H7 (cell line): ENCODE measurements around the gene TTBK1. TPM values are rescaled to one million over a fixed set of nuclear protein-coding genes. Genes with fewer than 3 reads are reported as not detected.

Source experiments
- DNase-seq: peaks from one replicate; pipeline ENCODE4 v3.0.0; 2012
- H3K27me3 ChIP-seq: 2 replicates; pipeline ENCODE4 v1.6.0; 2011; ENCODE audit warnings: mild to moderate bottlenecking, low read length; ENCODE audit not compliant: control insufficient read depth, insufficient read depth
- H3K36me3 ChIP-seq: replicated peaks from 2 replicates; pipeline ENCODE4 v1.5.1; 2011; ENCODE audit warnings: low read length; ENCODE audit not compliant: control insufficient read depth, insufficient read depth
- H3K4me3 ChIP-seq: 2 replicates; pipeline ENCODE4 v1.5.1; 2011; ENCODE audit warnings: low read depth, mild to moderate bottlenecking, control low read depth, low read length, moderate library complexity; ENCODE audit not compliant: insufficient read depth
- total RNA-seq: library from RNA; depleted of rRNA; stranded (reverse); fragments of >200 nt; shearing (Covaris generic); gene quantifications from 2 replicates; pipeline ENCODE4 v1.2.3, GENCODE V29; 2014

The TTBK1 gene
- total RNA-seq, 1 experiment from 2014 or later: not detected

- peak; percentile 49 for DNase-seq
- Histone ChIP-seq H3K4me3 (no peak overlapping the region), H3K27me3 (peaks cover 13% of the 10 kb centered on the region), H3K36me3 (no peaks in the 10 kb centered on the region)
These were observed 11.6 kb downstream of the TTBK1 start for GRCh38 chr6:43254846-43255245.

DNA sequence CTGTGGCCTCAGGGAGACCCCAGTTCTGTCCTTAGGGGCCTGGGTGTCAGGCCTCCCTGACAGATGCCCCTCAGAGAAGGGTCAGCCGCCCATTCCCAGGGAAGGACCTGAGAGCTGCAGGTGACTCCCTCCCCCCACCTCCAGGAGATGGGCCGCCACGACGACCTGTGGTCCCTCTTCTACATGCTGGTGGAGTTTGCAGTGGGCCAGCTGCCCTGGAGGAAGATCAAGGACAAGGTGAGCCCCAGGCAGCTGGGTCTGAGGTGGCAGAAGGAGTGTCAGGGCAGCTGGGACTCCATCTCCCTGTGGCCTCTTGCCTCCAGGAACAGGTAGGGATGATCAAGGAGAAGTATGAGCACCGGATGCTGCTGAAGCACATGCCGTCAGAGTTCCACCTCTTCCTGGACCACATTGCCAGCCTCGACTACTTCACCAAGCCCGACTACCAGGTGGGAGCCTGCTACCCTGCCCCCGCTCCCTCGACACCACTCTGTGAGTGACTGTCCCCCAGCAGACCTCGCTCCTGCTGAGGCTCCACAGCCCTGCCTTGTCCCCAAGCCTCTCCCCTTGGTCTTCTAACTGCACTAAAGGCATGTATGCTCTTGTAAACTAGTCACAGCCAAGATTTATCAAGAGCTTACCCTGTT is 12.2 kb downstream of the TTBK1 start:
- Histone ChIP-seq H3K36me3 (no peaks in the 10 kb centered on the region), H3K4me3 (no peak overlapping the region), H3K27me3 (peaks cover 11% of the 10 kb centered on the region)
- peak; percentile 39 for DNase-seq

DNA sequence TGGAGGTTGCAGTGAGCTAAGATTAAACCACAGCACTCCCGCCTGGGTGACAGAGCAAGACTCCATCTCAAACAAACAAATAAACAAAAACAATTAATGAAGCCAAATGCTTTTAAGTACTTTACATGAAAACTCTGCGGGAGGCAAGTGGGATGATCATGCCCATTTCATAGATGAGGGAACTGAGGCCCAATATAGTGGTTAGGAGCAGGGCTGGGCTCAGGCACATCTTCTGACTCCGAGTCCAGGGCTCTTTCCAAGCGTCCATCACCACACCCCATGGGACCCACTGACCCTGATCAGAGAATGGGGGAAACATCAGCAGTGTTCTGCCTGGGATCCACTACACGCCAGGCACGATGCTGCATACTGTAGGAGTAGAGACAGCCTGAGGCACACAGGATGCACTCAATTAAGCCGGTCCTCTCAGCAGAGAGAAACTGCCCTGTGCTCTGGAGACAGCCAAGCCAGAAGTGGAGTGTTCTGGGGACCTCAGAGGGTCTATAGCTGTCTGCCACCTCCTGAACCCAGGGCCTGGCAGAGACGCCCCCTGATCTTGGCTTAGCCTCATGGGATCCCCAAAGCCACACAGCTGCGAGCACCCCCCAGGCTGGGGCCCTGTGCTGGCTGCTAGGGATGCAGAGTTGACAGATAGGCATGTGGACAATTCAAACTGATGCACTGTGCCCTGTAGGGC is 13.5 kb downstream of the TTBK1 start:
- peaks cover under 1% of the 10 kb centered on the region; the same call in 1 of the 2 replicates for H3K27me3 ChIP-seq
- DNase-seq: peak; percentile 34
- no peak overlapping the region for H3K4me3 ChIP-seq

GRCh38 chr6:43257367-43258145 is 14.3 kb downstream of the TTBK1 start:
- Histone ChIP-seq H3K36me3 (no peaks in the 10 kb centered on the region), H3K27me3 (no peaks in the 10 kb centered on the region), H3K4me3 (no peak overlapping the region)
- peak; percentile 55 for DNase-seq

More for the DNA sequence above, 13.5 kb downstream of the TTBK1 start:
- no peaks in the 10 kb centered on the region for H3K36me3 ChIP-seq

DNA sequence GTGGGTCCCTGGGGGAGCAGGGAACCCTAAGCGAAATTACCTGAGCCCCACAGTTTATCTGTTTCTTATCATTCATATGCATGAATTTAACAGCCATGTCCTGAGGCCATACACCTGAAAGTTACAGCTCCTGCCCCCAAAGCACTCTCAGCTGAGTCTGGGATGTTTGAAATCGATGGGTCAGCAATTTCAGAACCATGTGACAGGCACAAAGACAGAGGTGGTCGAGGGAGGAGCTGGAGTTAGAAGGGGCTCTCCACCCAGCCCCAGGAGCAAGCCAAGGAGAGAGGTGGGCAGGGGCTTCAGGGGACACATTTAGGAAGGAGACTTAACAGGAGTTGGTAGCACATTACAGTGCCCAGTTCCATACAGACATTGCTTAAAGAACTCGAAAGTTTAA is 14.9 kb downstream of the TTBK1 start:
- no peaks in the 10 kb centered on the region for H3K36me3 ChIP-seq
- DNase-seq: peak; percentile 33
- no peak overlapping the region for H3K4me3 ChIP-seq
- H3K27me3 ChIP-seq: no peaks in the 10 kb centered on the region

- Histone ChIP-seq H3K27me3 (no peaks in the 10 kb centered on the region), H3K4me3 (no peak overlapping the region), H3K36me3 (no peaks in the 10 kb centered on the region)
- DNase-seq: no peak
These were observed 15.8 kb downstream of the TTBK1 start for GRCh38 chr6:43258807-43259686.

- DNase-seq: no peak
- H3K27me3 ChIP-seq: no peaks in the 10 kb centered on the region
- no peak overlapping the region for H3K4me3 ChIP-seq
- H3K36me3 ChIP-seq: no peaks in the 10 kb centered on the region
These were observed 17.5 kb downstream of the TTBK1 start for GRCh38 chr6:43260791-43261190.

- H3K4me3 ChIP-seq: no peak overlapping the region
- no peaks in the 10 kb centered on the region for H3K36me3 ChIP-seq
- no peaks in the 10 kb centered on the region for H3K27me3 ChIP-seq
- DNase-seq: no peak
These were observed 17.9 kb downstream of the TTBK1 start for GRCh38 chr6:43261198-43261597.

DNA sequence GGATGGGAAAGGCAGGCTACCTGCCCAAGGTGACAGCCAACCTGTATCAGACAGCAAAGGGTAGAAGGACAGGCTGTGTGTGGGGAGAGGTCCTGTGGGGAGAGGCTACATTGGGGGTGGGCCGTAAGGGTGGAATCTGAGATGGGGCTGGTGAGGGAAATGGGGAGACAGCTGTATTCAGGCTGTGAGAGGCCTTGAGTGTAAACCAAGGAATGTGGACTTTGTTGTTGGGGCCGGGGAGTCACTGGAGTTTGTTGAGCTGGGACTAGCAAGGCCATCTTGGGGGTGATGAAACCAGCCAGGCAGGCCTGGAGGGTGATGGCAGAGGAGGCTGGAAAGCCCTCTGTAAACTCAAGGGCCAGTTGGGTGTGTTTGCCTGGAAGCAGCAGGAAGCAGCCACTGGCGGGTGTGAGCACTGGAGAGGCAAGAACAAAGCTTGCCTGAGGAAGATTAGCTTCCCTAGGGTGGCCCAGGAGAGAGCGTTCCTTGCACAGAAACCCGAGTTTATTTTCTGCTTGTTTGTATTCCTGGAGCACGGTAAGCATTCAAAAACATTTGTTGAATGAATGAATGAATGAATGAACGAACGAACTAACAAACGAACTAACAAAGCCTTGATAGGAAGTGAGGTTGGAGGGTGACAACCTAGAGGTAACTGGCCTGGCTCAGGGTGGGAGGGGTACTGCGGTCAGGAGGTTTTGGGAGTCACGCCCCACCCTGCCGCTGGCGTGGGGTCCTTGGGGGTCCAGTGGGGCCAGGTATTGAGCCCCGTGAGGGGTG is 18.9 kb downstream of the TTBK1 start:
- no peak for DNase-seq
- no peak overlapping the region for H3K4me3 ChIP-seq
- H3K27me3 ChIP-seq: no peaks in the 10 kb centered on the region
- H3K36me3 ChIP-seq: no peaks in the 10 kb centered on the region

GRCh38 chr6:43262780-43263313 is 19.6 kb downstream of the TTBK1 start:
- DNase-seq: peak; percentile 70
- Histone ChIP-seq H3K4me3 (no peak overlapping the region), H3K36me3 (no peaks in the 10 kb centered on the region), H3K27me3 (peaks cover 2% of the 10 kb centered on the region)

DNA sequence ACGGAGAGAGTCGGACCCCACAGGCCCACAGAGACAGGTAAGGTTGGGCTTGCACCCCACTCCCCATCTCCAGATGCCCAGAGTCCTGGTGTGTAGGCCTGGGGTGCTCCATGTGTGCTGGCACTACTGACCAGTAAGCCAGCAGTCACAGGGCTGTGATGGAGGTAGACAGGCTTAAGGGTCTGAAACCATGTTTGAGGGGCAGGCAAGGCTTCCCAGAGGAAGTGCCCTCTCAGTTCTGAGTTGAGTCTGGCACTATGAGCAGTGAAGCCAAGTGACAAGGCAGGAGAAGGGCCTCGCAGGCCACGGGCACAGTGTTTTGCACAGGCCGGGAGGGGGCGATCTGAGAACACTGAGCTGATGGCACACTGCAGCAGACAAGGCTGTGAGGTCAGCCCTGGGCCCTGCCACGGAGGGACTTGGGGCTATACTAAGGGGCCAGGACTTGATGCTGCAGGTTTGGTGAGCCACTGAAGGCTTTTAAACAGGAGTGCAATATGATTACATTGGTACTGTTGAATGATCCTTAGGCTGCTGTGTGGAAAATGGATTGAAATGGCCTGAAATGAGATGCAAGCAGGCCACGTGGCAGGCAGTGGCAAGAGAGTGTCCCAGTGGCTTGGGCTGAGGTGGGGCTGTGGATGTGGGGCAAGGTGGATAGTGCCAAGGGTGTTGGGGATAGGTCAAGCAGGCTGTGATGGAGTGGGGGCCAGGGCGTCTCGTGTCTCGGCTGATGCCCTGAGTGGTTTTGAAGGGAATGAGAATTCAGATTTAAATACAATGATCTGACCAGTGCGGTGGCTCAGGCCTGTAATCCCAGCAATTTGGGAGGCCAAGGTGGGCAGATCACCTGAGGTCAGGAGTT is 20.3 kb downstream of the TTBK1 start:
- Histone ChIP-seq H3K4me3 (no peak overlapping the region), H3K27me3 (peaks cover 9% of the 10 kb centered on the region), H3K36me3 (no peaks in the 10 kb centered on the region)
- peak; percentile 95 for DNase-seq

GRCh38 chr6:43264599-43265145 is 21.4 kb downstream of the TTBK1 start:
- no peaks in the 10 kb centered on the region for H3K36me3 ChIP-seq
- H3K27me3 ChIP-seq: peaks cover 21% of the 10 kb centered on the region
- no peak overlapping the region for H3K4me3 ChIP-seq
- DNase-seq: no peak
